Liver (tissue), 3 donors: Measurements from ENCODE around the gene ATE1.

Experiments
- CTCF ChIP-seq: fragments of 150-350 bp; IDR thresholded peaks from 2 replicates; pipeline ENCODE4 v1.5.1; 2017; ENCODE audit warnings: improper control_type of control experiment, low read depth, low read length; ENCODE audit not compliant: missing input control
- FOXA2 ChIP-seq: IDR thresholded peaks from 2 replicates; pipeline ENCODE4 v1.6.1; 2016; ENCODE audit warnings: antibody characterized with exemption
- GABPA ChIP-seq, 2 donors: IDR thresholded peaks in 1 of 2; conservative IDR thresholded peaks in 1 of 2; 2 replicates each; pipeline ENCODE4 v1.6.1; 2016; ENCODE audit warnings: antibody characterized with exemption in 2 of 2, mild to moderate bottlenecking in 1 of 2, moderate library complexity in 1 of 2
- HNF4A ChIP-seq, 2 donors: conservative IDR thresholded peaks; 2 replicates each; pipeline ENCODE4 v1.6.1; 2016; ENCODE audit warnings: antibody characterized with exemption in 2 of 2, mild to moderate bottlenecking in 2 of 2
- HNF4G ChIP-seq: IDR thresholded peaks from 2 replicates; pipeline ENCODE4 v1.6.1; 2016; ENCODE audit warnings: antibody characterized with exemption
- MAX ChIP-seq: IDR thresholded peaks from 2 replicates; pipeline ENCODE4 v1.6.1; 2016; ENCODE audit warnings: antibody characterized with exemption
- RAD21 ChIP-seq, 2 donors: IDR thresholded peaks; 2 replicates each; pipeline ENCODE4 v1.6.1; 2016; ENCODE audit warnings: antibody characterized with exemption in 2 of 2, mild to moderate bottlenecking in 2 of 2
- REST ChIP-seq: IDR thresholded peaks from 2 replicates; pipeline ENCODE4 v1.6.1; 2016; ENCODE audit warnings: antibody characterized with exemption, mild to moderate bottlenecking
- SP1 ChIP-seq: IDR thresholded peaks from 2 replicates; pipeline ENCODE4 v1.6.1; 2018; ENCODE audit warnings: antibody characterized with exemption, mild to moderate bottlenecking
- YY1 ChIP-seq: IDR thresholded peaks from 2 replicates; pipeline ENCODE4 v1.6.1; 2016; ENCODE audit warnings: antibody characterized with exemption, mild to moderate bottlenecking
- donor health status: healthy.
- donor health status: healthy.

- TF ChIP-seq CTCF (no peak), HNF4G (no peak), SP1 (no peak), FOXA2 (no peak), GABPA (IDR thresholded peaks at IDR 0.05 in 1 of 2, conservative IDR thresholded peaks at IDR 0.05 in 1 of 2) (no peak), HNF4A (conservative IDR thresholded peaks at IDR 0.05) (no peak), MAX (no peak), REST (no peak), RAD21 (IDR thresholded peaks at IDR 0.05) (no peak), YY1 (no peak)
These were observed 227.4 kb downstream of the ATE1 start for GRCh38 chr10:121700416-121700815.
